Measurements from ENCODE around the gene CAST.
A peak's percentile ranks its signal among the peaks of the same experiment; 100 is the strongest.
"Not testable (repeated sequence)": the region's sequence is repeated elsewhere in the genome, so short reads cannot be mapped to it uniquely, and the experiment has no call there.

The CAST gene, protein sequence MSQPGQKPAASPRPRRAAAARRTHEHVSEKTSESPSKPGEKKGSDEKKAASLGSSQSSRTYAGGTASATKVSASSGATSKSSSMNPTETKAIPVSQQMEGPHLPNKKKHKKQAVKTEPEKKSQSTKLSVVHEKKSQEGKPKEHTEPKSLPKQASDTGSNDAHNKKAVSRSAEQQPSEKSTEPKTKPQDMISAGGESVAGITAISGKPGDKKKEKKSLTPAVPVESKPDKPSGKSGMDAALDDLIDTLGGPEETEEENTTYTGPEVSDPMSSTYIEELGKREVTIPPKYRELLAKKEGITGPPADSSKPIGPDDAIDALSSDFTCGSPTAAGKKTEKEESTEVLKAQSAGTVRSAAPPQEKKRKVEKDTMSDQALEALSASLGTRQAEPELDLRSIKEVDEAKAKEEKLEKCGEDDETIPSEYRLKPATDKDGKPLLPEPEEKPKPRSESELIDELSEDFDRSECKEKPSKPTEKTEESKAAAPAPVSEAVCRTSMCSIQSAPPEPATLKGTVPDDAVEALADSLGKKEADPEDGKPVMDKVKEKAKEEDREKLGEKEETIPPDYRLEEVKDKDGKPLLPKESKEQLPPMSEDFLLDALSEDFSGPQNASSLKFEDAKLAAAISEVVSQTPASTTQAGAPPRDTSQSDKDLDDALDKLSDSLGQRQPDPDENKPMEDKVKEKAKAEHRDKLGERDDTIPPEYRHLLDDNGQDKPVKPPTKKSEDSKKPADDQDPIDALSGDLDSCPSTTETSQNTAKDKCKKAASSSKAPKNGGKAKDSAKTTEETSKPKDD

GRCh38 chr5:96661855-96662724 is at the start of gene CAST:
TSS of gene CAST (plus strand) at chr5:96662376. CDS start at chr5:96662423, 47 bp downstream.
- DNase-seq (ENCODE audit: low read depth) = peak; percentile 57

DNA sequence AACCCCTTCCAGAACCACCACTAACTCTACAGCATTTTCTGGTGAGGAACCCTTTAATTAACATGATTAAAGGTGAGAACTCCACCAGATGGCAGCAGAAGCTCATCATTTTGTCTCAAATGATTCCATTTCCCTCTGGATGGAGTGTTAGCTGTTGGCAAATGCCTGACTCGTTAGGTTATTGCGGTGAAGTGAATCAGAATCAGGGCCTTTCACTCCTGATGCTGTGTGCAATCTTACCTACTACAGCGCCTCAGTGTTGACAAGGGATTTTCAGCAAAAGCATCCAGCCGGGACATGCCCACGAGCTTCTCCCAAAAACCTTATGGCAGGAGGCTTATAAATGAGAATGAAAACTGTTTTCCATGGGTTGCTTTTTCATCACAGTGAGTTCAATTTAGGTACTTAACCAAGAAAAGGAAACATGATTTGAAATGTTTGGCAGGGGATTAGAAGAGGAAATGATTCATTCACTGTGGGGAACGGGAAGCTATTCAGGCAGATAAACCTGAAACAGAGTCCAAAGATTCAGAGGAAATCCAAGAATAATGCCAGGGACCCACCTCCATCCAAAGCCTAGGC is 48.0 kb upstream of the CAST start:
- DNase-seq (ENCODE audit: low read depth) = peak; percentile 86

- DNase-seq (ENCODE audit: low read depth) = no peak
These were observed 47.0 kb upstream of the CAST start for GRCh38 chr5:96615223-96615622.

DNA sequence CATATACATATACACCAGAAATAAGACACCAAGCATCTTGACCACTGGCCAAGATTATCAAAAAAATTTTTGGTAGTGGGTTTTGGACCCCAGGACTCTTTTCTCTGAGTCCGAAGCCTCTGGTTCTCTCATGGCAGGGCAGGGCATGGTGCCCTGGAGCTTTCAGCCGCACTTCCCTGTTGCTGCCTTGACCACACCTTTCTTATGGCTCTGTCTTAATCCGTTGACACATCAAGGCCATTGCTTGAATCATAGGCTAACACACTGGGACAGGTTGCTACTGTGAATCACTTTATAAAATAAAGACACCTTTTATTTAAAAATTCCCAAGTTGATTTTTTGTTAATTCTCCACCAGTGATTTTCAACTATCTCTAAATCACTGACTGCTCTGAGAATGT is 45.4 kb upstream of the CAST start:
- no peak for DNase-seq (ENCODE audit: low read depth)

DNA sequence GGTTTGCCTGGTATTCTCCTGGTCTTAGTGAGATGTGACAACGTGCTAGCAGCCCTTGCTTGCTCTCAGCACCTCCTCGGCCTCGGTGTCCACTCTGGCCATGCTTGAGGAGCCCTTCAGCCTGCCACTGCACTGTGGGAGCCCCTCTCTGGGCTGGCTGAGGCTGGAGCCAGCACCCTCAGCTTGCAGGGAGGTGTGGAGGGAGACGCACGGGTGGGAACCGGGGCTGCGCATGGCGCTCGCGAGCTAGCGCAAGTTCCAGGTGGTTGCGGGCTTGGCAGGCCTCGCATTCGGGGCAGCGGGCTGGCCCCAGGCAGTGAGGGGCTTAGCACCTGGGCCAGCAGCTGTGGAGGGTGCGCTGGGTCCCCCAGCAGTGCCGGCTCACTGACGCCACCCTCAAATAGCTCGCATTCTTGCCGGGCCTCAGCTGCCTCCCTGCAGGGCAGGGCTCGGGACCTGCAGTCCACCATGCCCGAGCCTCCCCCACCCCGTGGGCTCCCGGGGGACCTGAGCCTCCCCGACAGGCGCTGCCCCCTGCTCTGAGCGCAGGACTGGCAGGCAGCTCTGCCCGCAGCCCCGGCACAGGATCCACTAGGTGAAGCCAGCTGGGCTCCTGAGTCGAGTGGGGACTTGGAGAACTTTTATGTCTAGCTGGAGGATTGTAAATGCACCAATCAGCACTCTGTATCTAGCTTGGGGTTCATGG is 43.7 kb upstream of the CAST start:
- not testable (repeated sequence) for DNase-seq (ENCODE audit: low read depth)

DNA sequence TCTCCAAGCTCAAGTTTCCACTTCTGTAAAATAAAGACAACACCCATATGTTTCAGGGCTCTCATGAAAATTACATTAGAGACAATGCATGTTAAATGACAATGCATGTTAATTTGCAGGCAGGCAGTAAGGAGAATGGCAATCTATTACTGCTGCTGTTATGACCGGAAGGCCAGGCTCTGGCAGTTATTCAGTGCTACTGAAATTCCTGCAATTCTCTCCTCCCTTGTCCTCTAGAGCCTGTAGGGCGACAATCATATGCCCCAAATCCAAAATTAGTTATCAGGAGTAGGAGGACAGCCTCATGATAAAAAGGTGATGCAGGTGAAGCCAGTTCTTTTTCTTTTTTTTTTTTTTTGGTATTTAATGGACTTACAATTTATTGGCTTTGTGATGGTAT is 42.2 kb upstream of the CAST start:
- no peak for DNase-seq (ENCODE audit: low read depth)

GRCh38 chr5:96624596-96624995 is 37.6 kb upstream of the CAST start:
- no peak for DNase-seq (ENCODE audit: low read depth)

DNA sequence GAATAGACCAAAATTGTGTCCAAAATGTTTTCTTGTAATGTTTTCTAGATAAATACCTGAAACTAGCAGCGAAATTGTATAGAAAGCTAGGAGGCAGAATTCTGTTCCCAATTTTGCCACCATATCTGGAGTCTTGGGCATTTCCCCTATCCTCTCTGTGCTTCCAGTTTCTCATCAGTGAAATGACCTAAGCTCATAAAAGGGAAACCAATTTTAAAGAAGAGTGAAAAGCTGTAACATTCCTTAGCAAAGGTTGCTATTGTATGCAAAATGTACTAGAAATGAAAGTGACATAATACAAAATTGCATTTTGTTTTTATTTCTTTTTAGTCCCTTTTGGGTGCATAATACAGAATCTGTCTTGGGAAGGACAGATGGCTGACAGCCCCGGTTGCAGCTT is 36.8 kb upstream of the CAST start:
- DNase-seq (ENCODE audit: low read depth) = no peak

DNA sequence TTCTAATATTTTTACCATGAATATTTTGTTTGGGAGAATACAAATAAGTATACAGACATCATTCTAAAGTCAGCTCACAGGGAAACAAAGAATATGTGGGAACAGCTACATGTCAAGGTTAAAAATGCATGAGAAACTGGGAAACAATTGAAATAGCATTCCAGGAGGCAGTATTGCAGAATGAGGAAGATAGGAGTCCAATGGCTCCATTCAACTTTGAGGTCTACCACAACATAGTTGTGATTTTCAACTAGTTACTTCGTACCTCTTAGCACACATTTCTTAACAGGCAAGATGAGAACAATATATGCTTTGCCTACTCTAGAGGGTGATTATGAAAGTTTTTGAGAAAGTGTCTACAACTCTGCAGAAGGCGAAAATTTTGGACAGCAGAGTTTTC is 35.2 kb upstream of the CAST start:
- DNase-seq (ENCODE audit: low read depth) = peak; percentile 95

- no peak for DNase-seq (ENCODE audit: low read depth)
These were observed 34.3 kb upstream of the CAST start for GRCh38 chr5:96627792-96628398.

GRCh38 chr5:96628406-96628805 is 33.8 kb upstream of the CAST start:
- no peak for DNase-seq (ENCODE audit: low read depth)

GRCh38 chr5:96629774-96630173 is 32.4 kb upstream of the CAST start:
- DNase-seq (ENCODE audit: low read depth) = peak; percentile 97

DNA sequence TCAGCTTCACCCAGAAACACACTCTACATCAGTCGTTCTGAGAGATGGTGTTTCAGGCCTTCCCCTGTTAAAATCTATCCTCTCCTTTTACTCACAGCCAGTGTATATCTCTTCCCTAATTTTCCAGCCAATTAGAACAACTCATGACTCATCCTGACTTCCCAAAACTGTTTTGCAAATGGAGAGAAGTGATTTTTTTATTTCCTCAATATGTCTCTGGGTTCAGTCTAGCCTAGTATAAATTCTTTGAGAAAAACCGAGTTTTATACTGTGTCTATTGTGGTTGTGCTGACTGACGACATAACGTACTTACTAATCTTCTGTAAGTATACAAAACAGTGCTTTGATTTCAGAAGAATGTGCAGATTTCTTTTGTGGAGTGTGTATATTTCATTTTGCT is 28.4 kb upstream of the CAST start:
- DNase-seq (ENCODE audit: low read depth) = no peak

DNA sequence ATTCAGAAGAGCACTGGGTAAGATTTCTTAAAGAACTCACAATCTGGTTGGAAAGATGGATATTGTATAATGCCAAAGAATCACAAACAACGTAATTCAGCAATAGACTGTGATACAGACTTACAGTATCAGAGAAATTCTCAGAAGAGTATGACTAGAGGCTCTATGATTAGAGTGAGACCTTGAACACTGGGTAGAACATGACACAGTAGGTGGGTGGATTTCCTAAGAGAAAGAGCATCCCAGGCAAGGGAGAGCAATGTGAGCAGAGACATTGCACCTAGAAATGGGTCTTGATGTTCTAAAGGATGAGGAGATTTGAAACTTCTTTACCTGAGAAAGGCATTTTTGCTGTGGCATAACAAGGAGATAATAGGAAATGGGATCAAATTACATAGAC is 27.3 kb upstream of the CAST start:
- DNase-seq (ENCODE audit: low read depth) = no peak

DNA sequence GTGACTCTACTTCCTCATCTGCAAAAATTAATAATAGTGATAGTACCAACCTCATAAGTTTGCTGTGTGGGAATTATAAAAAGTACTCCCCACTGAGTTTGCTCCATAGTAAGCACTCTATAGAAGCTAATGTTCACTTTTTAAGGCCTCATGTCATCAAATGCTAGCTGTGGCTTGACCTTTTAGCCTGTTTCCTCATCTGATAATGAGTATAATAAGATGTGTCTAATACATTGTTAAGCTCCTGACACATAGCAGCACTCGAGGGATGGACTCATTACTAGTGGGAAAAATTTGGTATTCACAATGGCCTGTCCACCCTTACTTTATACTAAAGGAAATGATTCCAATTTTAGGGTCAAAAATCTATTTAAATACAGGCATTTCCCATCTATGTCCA is 26.1 kb upstream of the CAST start:
- no peak for DNase-seq (ENCODE audit: low read depth)

GRCh38 chr5:96636594-96636993 is 25.6 kb upstream of the CAST start:
- DNase-seq (ENCODE audit: low read depth) = no peak

DNA sequence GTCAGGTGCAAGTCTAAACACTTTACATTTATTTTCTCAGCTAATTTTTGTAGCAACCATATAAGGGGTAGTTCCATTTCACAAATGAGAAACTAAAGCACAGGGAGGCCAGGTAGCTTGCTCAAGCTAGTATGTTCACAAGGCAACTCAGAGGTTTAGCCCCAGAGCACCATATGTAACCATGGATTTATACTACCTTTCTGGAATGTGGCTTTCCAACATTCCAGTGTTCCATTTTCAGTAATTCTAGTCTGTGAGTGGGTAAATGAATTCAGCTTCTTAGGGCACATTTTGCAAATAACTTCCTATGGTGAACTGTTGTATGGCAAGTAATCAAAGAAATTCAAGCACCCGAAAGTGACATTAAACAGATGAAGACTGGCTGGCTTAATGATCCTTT is 25.0 kb upstream of the CAST start:
- DNase-seq (ENCODE audit: low read depth) = no peak

- DNase-seq (ENCODE audit: low read depth) = no peak
These were observed 23.6 kb upstream of the CAST start for GRCh38 chr5:96638561-96638960.

- DNase-seq (ENCODE audit: low read depth) = no peak
These were observed 21.5 kb upstream of the CAST start for GRCh38 chr5:96640696-96641095.

DNA sequence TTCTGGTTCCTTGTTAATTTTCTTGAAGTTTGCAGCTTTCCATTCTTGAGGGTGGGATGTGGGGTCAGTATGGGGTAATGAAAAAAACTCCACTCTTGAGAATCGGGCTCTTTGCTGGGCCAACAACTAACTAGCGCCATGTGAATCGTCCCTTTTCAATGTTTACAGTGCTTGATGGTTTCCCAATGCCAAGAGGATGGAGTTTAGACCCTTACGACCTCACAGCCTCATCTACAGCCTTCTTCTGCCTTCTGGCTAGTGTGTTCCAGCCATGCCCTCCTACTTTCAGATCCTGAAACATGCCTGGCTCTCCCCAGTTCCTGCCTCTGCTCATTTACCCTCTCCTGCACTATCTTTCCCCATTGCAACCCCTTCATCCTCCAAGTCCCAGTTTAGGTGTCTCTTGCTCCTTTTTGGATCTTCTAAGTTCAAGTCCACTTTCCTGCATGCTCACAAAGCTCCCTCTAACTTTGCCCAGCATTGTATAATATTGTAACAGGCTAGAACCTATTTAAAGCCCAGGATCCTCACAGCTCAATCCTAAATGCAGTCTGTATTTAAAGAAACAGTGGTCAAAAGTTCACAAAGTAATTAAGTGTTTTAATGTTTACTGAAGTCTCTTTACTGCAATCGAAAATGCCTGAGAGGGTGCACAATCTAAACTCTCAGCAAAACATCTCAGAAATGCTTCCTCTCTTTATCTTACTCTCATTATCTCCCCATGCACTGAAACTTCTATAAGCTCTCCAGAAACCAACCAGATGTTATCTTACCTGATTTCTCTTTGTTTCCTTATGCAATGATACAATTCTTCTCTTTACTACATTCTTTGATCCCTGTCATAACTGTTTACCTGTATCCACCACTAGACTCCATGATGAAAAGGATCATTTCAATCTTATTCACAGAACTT is 20.6 kb upstream of the CAST start:
- no peak for DNase-seq (ENCODE audit: low read depth)

Data from non-pigmented ciliary epithelial cell (primary cell).